Hepatocyte (in vitro differentiated cells): ENCODE data around the gene NEDD8. TPM values are rescaled to one million over a fixed set of nuclear protein-coding genes. Genes with fewer than 3 reads are reported as not detected.
"Not testable (repeated sequence)": the region's sequence is repeated elsewhere in the genome, so short reads cannot be mapped to it uniquely, and the experiment has no call there.

Experiments
- DNase-seq: peaks from one replicate; pipeline ENCODE4 v3.0.0-alpha.2; 2016; ENCODE audit warnings: low spot score
- H2AFZ ChIP-seq: fragments of 200-600 bp; sonication (generic); 2 replicates; pipeline ENCODE4 v1.6.0; 2016; ENCODE audit warnings: antibody characterized with exemption, mild to moderate bottlenecking
- H3K27ac ChIP-seq: fragments of 200-600 bp; sonication (generic); 2 replicates; pipeline ENCODE4 v1.5.1; 2016; ENCODE audit warnings: mild to moderate bottlenecking
- H3K27me3 ChIP-seq: fragments of 200-600 bp; sonication (generic); 2 replicates; pipeline ENCODE4 v1.6.1; 2016
- H3K36me3 ChIP-seq: fragments of 200-600 bp; sonication (generic); replicated peaks from 2 replicates; pipeline ENCODE4 v1.5.1; 2016; ENCODE audit warnings: low read depth; ENCODE audit not compliant: insufficient read depth
- H3K4me1 ChIP-seq: fragments of 200-600 bp; sonication (generic); 2 replicates; pipeline ENCODE4 v1.5.1; 2016; ENCODE audit warnings: mild to moderate bottlenecking, moderate library complexity; ENCODE audit not compliant: insufficient read depth
- H3K4me2 ChIP-seq: fragments of 200-600 bp; sonication (generic); 2 replicates; pipeline ENCODE4 v1.6.0; 2016
- H3K4me3 ChIP-seq: fragments of 200-600 bp; sonication (generic); 2 replicates; pipeline ENCODE4 v1.5.1; 2016; ENCODE audit warnings: mild to moderate bottlenecking
- H3K79me2 ChIP-seq: fragments of 200-600 bp; sonication (generic); 2 replicates; pipeline ENCODE4 v1.6.0; 2017; ENCODE audit warnings: mild to moderate bottlenecking
- H3K9me2 ChIP-seq: fragments of 200-600 bp; sonication (generic); replicated peaks from 2 replicates; pipeline ENCODE4 v1.6.0; 2017; ENCODE audit warnings: mild to moderate bottlenecking; ENCODE audit not compliant: insufficient read depth
- H3K9me3 ChIP-seq: fragments of 200-600 bp; sonication (generic); 2 replicates; pipeline ENCODE4 v1.5.1; 2016; ENCODE audit warnings: low read depth, mild to moderate bottlenecking
- H4K20me1 ChIP-seq: fragments of 200-600 bp; sonication (generic); 2 replicates; pipeline ENCODE4 v1.6.0; 2016; ENCODE audit warnings: mild to moderate bottlenecking; ENCODE audit not compliant: insufficient read depth, poor library complexity, severe bottlenecking
- CTCF ChIP-seq: fragments of 200-600 bp; sonication (generic); IDR thresholded peaks from 2 replicates; pipeline ENCODE4 v1.5.1; 2016; ENCODE audit warnings: antibody characterized with exemption, mild to moderate bottlenecking; ENCODE audit not compliant: poor library complexity
- EZH2 ChIP-seq: fragments of 200-600 bp; sonication (generic); IDR thresholded peaks from 2 replicates; pipeline ENCODE4 v1.6.1; 2016; ENCODE audit warnings: antibody characterized with exemption, mild to moderate bottlenecking, borderline replicate concordance
- EZH2phosphoT487 ChIP-seq: fragments of 200-600 bp; sonication (generic); IDR thresholded peaks from one replicate; pipeline ENCODE4 v1.6.1; 2018; ENCODE audit warnings: antibody characterized with exemption, mild to moderate bottlenecking, low read depth, moderate library complexity; ENCODE audit not compliant: unreplicated experiment, severe bottlenecking
- WGBS: methylation state at CpG from one replicate; pipeline ENCODE4 v1.1.6; 2016; ENCODE audit warnings: low lambda C conversion rate; ENCODE audit errors: missing lambda C conversion rate; 5-methylcytosine and 5-hydroxymethylcytosine counted together
- polyA plus RNA-seq: library from polyadenylated mRNA; unstranded; fragments of >200 nt; fragmentation: Nextera tagmentation; extraction: Ambion mirVana; gene quantifications from 2 replicates; pipeline ENCODE4 v1.2.1, GENCODE V29; 2016
- total RNA-seq: library from RNA; depleted of rRNA; stranded (reverse); fragments of >200 nt; gene quantifications from 2 replicates; pipeline ENCODE4 v1.2.3, GENCODE V29; 2014

The NEDD8 gene
- total and polyA plus RNA-seq, 2 experiments from 2014 or later = 162 to 326 TPM

GRCh38 chr14:24204163-24205146 lies 27.7 kb downstream of the NEDD8 start:
- no peaks in the 10 kb centered on the region for H3K36me3 ChIP-seq

GRCh38 chr14:24203249-24203886 lies 28.8 kb downstream of the NEDD8 start:
- not testable (repeated sequence) for H3K9me3 ChIP-seq, DNase-seq, H3K9me2 ChIP-seq, H2AFZ ChIP-seq, H4K20me1 ChIP-seq, H3K4me2 ChIP-seq, H3K27ac ChIP-seq, H3K4me3 ChIP-seq, H3K4me1 ChIP-seq, H3K27me3 ChIP-seq, H3K36me3 ChIP-seq
- 99% methylated on average over 16 of the region's 16 CpGs for WGBS
- peaks cover 18% of the 10 kb centered on the region for H3K79me2 ChIP-seq

More at GRCh38 chr14:24204163-24205146, 27.7 kb downstream of the NEDD8 start:
- WGBS = 96% methylated on average over 7 of the region's 7 CpGs
- Histone ChIP-seq H3K27ac (no peak overlapping the region), H3K4me2 (no peak overlapping the region), H2AFZ (no peak overlapping the region), H3K9me2 (no peaks in the 10 kb centered on the region), H3K4me1 (no peaks in the 10 kb centered on the region), H3K9me3 (no peaks in the 10 kb centered on the region), H4K20me1 (no peaks in the 10 kb centered on the region), H3K79me2 (peaks cover 11% of the 10 kb centered on the region), H3K4me3 (no peak overlapping the region), H3K27me3 (no peaks in the 10 kb centered on the region)
- DNase-seq = no peak
- TF ChIP-seq EZH2phosphoT487 = no peak
- TF ChIP-seq CTCF = no peak
- TF ChIP-seq EZH2 = no peak

- H3K9me2 ChIP-seq, H3K4me3 ChIP-seq, H2AFZ ChIP-seq, H3K4me1 ChIP-seq, H3K4me2 ChIP-seq, H4K20me1 ChIP-seq, H3K36me3 ChIP-seq, H3K27me3 ChIP-seq, DNase-seq, H3K27ac ChIP-seq, H3K9me3 ChIP-seq: not testable (repeated sequence)
- peaks cover 25% of the 10 kb centered on the region for H3K79me2 ChIP-seq
- WGBS = 70% methylated on average over 8 of the region's 8 CpGs
Observed at GRCh38 chr14:24202538-24202937, 29.6 kb downstream of the NEDD8 start.

GRCh38 chr14:24198814-24199524 lies 33.2 kb downstream of the NEDD8 start:
- 97% methylated on average over 7 of the region's 7 CpGs for WGBS
- H3K9me3 ChIP-seq = no peaks in the 10 kb centered on the region

More at GRCh38 chr14:24198814-24199524, 33.2 kb downstream of the NEDD8 start:
- Histone ChIP-seq H3K4me2 (no peak overlapping the region), H3K27me3 (no peaks in the 10 kb centered on the region), H3K79me2 (peaks cover 50% of the 10 kb centered on the region), H3K4me3 (no peak overlapping the region), H3K4me1 (peaks cover 13% of the 10 kb centered on the region), H3K9me2 (no peaks in the 10 kb centered on the region), H3K36me3 (no peaks in the 10 kb centered on the region), H4K20me1 (no peaks in the 10 kb centered on the region), H3K27ac (peak overlapping the region; percentile 30), H2AFZ (no peak overlapping the region)
- no peak for TF ChIP-seq EZH2phosphoT487
- TF ChIP-seq CTCF = no peak
- TF ChIP-seq EZH2 = no peak
- no peak for DNase-seq
